ENCODE measurements around the gene RORC.
"Not testable (repeated sequence)": the region's sequence is repeated elsewhere in the genome, so short reads cannot be mapped to it uniquely, and the experiment has no call there.

The RORC gene

DNA sequence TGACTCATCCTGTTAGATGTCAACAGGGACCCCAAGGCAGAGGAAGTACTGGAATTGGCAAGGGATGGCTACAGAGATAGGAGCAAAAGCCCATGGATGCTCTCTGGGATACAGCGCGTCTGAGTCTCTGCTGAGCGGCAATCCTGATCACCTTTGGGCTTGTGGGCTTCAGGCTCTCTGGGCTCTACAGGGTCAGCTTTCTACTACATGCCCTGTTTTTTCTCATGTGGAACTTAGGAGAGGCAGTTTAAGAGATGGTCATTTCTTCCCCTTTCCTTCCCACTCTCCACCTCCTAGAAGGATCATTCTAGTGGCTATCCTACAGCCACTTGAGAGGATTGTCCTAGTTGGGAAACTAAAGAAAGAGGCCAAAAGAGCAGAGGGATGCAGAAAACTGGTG is 27.7 kb downstream of the RORC start:
- DNase-seq: peak; percentile 15

DNA sequence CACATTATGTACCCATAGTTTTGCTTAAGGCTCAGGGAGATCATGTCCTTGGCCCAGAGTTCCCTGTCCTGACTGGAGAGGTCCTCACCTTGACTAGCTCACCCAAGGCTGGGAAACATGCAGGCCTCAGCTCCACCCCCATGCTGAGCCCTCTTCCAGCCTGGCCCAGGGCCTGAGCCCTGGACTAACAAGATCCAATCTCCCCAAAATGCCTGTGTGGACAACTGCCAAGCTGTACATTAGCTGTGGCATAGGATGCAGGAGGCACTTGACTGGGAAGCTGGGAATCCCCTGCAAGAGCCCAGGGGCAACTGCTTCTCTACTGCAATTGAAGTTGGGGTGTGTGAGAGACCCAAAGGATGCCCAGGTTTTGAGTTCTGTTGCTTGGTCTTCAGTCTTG is 28.4 kb downstream of the RORC start:
- DNase-seq: peak; percentile 38

DNA sequence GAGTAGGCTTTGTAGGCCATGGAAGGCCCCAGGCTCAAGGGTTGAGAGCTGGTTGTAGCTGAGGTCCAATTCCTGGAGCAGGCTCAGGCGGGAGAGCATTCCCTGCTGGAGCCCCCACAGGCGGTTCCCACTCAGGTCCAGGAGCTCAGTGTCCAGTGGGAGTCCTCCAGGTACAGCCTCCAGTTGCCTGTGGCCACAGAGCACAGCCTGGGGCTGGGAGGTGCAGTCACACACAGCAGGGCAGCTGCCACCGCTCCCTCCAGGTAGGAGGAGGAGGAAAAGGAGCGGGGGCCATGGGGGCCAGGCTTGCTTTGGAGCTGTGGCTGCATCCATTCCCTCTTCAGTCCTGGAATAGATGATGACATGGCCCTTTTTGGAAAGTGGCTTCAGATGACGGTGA is 29.2 kb downstream of the RORC start:
- no peak for DNase-seq

DNA sequence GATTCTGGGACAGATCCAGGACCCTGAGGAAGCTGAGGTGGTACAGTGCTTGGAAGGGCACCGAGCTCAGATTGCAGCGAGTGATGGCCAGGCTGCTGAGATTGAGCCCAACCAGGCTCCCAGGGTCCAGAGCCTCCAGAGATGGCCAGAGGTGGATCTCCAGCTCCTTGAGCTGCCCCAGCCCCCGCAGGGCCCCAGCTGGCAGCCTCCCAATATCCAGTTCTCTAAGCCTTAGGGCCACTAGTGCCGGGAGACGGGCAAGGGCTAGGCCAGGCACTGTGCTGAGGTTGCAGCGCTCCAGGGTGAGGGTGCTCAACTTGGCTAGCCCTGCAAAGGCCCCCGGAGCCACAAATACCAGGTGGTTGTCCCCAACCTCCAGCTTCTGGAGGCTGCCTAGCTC is 29.8 kb downstream of the RORC start:
- no peak for DNase-seq

DNA sequence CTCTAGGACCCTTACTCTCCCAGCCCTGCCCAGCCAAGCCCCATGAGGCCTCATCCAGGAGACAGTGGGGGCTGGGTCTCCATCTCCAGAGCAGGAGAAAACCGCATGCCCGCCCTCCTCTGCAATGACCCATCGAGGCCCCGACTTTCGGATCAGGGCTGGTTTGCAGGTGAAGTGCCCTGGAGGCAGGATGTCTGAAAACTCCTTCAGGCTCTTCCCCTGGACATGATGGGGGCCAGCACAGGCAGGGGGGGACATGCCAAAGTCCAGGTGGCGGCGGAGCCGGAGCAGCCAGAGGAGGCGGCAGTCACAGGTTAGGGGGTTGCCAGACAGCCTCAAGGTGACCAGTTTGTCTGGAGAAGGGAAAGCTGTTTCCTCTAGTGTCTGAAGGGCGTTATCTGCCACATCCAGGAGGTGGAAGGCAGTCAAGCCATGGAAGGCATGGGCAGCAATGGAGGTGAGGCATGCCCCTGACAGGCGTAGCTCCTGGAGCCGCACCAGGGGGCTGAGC is 30.2 kb downstream of the RORC start:
- DNase-seq: no peak

DNA sequence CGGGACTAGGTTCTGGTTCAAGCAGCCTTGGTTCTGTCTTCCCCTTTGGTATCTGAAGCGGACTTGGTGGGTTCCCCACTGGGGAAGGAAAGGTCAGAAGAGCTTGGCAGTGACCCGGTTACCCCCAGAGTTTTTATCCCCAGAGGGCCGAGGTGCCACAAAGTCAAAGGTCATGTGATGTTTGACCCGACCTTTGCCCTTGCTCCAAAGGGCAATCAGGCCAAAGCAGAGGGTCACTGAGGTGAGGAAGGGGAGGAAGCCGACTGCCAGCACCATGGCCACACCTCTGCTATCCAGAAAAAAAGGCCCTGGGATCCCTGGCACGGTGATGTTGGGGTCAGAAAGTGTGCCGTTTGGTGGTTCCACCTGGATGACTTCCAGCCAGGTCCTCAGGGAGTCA is 30.8 kb downstream of the RORC start:
- no peak for DNase-seq

DNA sequence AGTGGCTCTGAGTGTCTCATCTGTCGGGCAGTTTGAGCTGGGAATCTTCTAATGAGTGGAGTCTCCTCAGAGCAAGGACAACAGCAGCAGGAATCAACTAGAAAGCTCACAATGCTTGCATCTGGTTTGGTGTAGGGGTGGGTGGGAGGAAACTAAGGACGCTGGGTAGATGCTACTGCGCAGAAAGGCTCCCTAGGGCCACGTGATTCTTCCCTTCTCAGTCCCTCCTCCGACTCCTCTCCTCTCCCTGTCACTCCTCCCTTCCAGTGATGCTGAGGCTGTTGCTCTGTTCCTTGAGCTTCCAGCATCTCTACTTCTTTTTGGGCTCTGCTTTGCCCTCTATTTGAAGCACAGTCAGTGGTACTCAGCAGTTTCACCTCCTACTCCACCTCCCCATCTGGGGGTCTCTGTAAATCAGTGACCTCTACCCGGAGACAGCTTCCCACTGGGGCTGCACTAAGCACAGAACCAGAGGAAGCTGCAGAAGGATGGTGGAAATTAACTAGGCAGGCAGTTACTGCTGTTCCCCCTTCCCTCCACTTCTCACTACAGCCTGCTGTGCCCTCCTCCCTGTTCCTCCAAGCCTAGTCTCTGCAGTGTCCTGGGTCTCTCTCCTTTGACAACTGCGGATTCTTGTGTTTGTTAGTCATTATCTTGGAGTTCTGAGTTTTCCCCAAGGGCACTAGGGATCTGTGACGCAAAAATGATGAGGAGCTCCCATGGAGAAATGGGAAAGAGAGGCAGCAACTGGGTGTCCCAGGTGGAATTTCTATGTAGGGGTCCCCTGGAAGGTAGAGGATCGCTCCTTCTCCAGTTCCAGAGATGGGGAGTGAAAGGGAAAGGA is 32.2 kb downstream of the RORC start:
- no peak for DNase-seq

DNA sequence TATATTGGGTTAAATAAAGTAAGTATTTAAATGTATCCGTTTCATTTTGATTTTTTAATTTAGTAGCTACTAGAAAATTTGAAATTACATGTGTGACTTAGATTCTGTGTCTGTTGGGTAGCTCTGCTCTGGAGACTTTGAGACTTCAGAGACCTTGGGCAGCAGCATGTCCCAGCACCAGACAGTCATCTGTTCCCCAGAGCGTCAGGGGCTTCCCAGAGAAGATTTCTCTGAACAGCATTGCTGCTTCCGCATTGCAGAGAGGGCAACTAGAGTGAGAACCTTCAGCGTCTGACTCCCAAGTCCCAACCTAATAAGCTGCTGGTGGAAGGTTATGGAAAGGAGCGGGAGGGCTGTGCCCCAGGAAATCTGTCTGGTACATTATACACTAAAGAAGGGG is 33.0 kb downstream of the RORC start:
- no peak for DNase-seq

DNA sequence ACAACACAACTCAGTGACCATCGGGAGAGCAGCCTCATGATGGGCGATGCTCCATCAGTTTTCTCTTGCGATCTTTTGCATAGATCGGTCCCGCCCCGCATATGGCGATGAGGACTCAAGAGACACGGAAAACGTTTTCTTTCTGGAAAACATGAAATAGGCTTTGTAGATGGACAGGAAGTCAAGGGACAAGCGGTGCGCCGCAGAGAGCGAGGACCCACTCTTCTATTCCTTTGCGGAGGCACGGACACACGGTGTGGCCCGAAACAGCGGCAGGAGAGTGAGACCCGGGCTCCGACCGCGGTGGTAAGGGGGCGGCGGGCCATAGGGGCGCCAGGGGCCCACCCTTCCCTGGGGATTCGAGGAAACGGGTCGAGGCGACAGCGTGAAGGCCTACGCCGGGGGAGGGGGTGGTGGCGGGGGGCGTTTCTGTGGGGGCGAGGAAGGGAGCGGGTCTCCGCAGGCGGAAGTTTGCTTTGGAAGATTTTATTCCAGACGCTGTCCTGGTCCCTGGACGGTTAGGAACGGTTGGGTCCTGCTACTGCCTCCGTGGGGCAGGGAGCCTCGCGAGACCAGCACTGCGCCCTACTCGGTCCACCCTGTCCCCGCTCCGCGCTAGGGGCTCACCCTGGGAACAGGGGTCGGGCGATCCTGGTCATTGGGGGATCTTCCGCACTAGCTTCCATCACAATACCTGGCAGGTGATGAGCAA is 40.5 kb downstream of the RORC start:
- peak; percentile 51 for DNase-seq

DNA sequence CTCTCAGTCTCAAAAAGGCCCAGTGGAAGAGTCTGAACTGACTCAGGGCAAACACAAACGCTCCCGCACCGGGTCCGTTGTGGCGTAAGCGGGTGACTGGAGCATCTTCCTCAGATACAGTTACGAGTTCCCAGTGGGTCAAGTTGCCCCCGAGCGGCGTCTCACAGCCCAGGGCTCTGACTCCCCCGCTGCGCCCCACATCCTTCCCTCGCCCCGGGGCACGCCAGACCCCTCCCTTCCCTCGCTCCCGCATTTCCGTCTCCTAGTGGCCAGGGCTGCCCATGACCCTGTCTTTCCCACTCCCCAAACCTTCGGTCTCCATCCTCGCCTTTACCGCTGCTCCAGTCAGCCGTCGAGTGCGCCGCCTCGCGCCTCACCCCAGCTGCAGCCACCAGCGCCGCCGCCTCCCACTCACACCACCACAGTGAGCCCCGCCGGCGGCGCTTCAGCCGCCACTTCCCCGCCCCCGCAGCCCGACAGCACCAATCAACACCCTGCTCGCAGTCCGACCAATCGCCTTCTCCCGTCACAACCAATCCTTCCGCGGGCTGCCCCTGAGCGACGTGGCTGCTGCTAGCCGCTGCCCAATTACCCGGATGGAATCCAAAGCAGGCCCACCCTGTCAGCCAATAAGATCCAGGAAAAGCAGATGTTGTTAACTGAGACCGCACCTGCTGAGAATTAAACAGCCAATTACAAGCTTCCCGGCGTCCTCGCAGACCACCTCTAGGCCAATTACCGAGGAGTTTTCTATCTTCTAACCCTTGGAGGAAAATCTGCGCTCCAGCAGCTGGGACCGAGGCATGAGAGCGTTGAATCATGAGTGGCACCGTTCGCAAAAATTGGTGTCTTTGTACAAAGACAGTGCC is 41.3 kb downstream of the RORC start, which contains the start of gene TDRKH:
TDRKH (minus strand) TSS at position 430 of the 869 bp plus-strand sequence. CDS start 7,478 bp downstream, outside the sequence.
- peak; percentile 96 for DNase-seq

DNA sequence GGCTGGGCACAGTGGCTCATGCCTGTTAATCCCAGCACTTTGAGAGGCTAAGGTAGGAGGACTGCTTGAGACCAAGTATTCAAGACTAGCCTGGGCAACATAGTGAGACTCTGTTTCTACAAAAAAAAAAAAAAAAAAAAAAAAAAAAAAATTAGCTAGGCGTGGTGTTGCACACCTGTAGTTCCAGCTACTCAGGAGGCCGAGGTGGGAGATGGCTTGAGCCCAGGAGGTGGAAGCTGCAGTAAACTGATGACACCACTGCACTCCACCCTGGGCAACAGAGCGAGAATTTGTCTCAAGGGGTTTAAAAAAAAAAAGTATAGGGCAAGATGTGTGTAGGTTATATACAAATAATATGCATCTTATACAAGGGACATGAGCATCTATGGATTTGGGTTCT is 43.9 kb downstream of the RORC start:
- no peak for DNase-seq

DNA sequence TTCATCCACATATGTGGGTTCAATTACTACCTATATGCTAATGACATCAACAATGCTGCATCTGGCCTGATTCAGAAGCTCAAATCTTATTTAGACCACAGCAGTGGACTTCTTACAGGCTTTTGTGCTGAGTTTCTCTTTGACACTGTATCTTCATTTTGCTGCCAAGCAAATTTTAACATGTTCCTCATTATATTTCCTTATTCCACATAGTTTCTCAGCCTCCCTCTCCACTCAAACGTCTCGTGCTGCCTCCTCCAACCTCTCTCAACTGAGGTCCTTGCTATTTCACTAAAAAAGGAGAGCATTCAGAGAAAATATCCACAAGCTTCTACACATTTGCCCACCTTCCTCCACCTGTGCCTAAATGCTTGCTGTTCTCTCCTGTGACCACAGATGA is 47.8 kb downstream of the RORC start:
- no peak for DNase-seq

DNA sequence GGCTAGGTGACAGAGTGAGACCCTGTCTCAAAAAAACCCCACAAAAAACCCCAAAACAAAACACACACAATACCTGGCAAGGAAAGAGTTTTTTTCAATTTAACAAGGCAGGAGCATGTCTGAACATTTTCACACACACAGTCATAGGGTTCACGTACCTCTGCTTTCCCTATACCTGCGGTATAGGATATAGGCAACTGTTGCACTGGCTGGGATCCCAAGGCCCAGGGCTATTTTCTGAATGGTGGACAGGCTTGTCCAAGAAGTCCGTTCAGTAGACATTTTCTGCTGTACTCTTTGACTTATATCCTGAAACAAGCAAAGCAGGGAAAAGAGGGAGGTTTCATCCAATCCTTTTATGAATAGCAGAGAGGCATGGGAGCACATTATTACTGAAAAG is 48.9 kb downstream of the RORC start:
- no peak for DNase-seq

DNA sequence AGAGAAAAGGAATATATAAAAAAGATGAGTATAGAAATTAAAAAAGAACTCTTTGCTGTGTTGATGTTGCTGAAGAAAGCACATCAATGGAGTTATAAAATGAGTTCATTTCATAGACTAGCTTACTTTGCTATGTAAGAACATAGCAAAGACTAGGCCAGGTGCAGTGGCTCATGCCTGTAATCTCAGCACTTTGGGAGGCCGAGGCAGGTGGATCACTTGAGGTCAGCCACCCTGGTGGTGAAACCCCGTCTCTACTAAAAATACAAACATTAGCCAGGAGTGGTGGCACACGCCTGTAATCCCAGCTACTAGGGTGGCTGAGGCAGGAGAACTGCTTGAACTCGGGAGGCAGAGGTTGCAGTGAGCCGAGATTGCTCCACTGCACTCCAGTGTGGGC is 49.6 kb downstream of the RORC start:
- not testable (repeated sequence) for DNase-seq

DNA sequence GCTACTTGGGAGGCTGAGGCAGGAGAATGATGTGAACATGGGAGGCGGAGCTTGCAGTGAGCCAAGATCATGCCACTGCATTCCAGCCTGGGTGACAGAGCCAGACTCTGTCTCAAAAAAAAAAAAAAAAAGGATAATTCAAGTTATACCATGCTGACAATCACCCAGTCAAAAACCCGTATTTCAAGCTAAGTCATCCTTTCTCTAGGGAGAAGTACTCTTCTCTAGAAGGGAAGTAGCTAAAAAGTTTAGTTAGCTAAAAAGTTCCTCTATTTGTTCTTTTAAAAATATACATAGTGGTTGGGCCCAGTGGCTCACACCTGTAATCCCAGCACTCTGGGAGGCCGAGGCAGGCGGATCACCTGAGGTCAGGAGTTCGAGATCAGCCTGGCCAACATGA is 50.9 kb downstream of the RORC start:
- DNase-seq: not testable (repeated sequence)

DNA sequence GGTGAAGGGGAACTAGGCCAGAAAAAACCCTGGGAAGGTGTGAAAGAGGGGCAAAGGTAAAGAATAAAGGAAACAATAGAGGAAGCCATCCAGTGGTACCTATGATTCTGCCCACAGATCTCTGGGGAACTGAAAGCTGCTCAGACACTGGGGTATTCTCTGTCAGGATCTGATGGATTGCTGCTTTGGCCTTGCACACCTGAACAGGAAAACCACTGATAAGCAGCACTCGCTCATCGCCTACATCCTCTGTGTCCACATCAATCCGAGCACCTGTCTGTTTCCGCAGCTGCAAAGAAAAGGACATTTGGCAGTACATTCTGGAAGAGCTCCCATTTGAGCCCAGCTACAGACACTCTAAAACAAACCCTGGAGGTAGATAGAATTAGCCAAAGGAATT is 51.8 kb downstream of the RORC start:
- no peak for DNase-seq

DNA sequence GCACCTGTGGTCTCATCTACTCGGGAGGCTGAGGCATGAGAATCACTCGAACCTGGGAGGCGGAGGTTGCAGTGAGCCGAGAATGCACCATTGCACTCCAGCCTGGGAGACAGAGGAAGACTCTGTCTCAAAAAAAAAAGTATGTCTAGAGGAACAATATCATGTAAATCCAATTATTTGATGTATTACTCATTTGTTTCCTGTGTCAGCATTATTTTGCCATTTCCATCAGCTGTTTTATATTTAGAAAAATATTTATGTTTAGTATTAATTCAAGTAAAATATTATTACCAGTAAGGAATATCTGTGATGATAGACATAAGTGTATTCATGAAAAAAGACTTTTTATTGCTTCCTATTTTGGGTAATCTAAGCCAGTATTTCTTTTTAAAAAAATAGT is 54.3 kb downstream of the RORC start:
- DNase-seq: no peak

DNA sequence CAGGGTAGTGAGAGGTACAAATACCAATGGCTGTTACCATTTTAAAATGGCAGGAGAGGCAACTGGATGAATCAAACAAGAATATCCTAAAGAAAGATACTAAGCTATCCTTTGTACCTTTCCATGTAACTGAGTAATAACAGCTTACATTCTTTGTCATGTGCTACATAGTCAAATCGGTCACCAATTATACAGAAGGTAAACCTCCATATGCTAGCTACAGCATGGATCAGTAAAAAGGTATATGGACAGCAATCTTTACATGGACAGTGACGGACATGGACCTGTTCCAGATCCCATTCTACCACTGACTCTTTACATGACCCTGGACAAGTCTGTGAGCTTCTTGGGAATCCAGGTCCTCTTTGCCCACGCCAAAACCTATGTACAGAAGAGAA is 54.9 kb downstream of the RORC start:
- DNase-seq: no peak

DNA sequence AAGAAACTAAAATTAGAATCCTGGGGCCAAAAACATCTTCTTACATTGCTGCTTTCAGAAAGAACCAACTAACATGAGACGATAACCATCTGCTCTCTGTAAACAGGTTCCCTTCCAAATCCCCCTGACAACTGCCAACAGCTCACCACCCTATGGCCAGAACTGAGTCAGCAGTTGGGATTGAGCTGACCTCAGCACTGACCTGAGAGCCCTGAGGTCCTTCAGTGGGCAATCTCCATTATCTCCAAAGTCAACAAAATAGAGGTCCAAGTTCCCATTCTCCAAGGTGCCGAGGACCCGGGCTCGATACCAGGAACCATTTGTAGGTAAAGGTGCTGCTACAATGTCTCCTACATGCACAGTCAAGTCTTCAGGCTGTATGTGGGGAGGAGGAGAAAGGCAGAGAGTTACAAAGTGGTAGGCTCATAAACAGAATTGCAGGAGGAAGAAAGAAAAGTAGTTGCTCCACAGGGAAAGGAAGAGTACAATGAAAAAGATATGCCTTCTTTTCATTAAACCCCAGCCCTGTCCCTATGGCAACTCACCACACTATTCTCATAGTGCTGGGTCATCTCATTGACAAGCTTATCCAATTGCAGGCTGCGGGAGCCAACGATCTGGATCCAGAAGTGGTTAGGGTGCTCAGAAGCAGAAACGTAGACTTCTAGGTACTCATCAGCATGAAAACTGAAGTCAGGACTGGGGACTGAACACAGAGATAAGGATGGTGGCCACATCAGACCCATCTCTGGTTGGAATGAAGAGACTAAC is 55.5 kb downstream of the RORC start:
- no peak for DNase-seq

DNA sequence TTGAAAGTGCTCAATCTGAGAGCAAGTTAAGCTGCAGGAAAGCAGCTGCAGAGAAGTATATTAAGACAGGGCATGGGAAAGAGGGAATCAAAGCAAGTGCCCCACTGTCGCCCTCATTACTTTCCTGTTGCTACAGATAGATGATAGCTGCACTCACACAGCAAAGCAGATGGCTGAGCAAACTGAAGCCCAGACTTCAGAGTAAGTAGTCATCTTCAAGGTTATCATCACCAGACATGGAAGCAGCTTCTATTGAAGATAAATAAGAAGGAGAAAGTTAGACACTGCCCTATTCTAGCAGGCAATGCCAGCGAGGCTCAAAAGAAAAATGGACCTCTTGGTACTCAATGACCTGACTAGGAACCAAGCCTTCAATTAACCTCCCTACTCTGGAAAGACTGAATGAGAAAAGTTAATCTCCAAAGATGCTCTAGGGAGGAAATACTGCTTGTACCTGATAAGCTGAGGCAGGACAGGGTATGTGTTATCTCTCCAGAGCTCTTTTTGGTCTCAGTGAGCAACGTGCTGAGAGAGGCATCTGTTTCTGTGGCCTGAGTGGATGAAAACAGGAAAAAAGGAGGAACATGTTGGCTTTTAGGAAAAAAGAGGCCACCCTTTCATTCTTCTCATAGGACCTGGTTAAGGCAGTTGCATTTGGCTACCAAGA is 57.2 kb downstream of the RORC start:
- DNase-seq: no peak

DNA sequence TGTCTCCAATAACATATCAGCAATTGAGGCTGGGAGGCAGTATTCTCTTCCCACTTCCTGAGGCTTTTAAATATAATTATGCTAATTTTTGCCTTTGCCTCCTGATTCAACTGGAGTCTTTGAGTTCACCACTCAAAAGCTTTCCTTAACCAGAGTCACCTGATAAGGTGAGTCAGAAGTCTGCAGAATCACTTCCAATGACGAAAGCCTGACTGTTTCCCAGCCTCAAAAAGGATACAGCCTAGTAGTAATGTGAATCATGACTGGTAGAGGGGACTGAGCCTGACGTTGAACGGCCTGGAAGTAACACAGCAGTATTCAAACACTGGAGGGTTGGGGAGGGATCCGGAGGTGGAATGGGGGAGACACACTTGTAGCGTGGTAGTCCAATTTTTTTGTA is 57.9 kb downstream of the RORC start:
- no peak for DNase-seq

DNA sequence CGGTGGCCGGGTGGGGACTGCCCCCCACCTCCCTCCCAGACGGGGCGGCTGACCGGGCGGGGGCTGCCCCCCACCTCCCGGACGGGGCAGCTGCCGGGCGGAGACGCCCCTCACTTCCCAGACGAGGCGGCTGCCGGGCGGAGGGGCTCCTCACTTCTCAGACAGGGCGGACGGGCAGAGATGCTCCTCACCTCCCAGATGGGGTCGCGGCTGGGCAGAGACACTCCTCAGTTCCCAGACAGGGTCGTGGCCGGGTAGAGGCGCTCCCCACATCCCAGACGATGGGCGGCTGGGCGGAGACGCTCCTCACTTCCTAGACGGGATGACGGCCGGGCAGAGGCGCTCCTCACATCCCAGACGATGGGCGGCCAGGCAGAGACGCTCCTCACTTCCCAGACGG is 62.3 kb downstream of the RORC start:
- not testable (repeated sequence) for DNase-seq
